Naive thymus-derived CD8-positive, alpha-beta T cell (primary cell): ENCODE measurements around the gene HSBP1L1. TPM values are rescaled to one million over a fixed set of nuclear protein-coding genes. Genes with fewer than 3 reads are reported as not detected.
A peak's percentile ranks its signal among the peaks of the same experiment; 100 is the strongest.

Experiments
- ATAC-seq, 2 donors: fragments of 150-1000 bp; cut with Tn5 transposase in 1 of 2; sonication (Bioruptor Pico), chemical (Tn5 transposase) in 1 of 2; 1 replicate in 1 of 2; 2 replicates in 1 of 2; pipeline ENCODE4 v1.10.0; 2021; ENCODE audit warnings: mild to moderate bottlenecking in 2 of 2, moderate library complexity in 2 of 2
- POLR2A ChIA-PET: fragments of 350-600 bp; sonication (Branson Sonifier 250); formaldehyde crosslinking; loops from one replicate; lab custom pipeline; 2021; ENCODE audit warnings: antibody characterized with exemption; lab: Charles Lee
- DNase-seq, 10 donors: peaks; one replicate each; pipeline versions ENCODE4 v3.0.0 to v3.0.0-alpha.2; 2020 to 2022
- H3K27ac Mint-ChIP-seq, 10 donors: one replicate each; pipeline ENCODE4 v1.8.0; 2020 to 2022; ENCODE audit warnings: mild to moderate bottlenecking in 10 of 10, mixed read lengths in 10 of 10, moderate library complexity in 4 of 10, inconsistent platforms in 1 of 10
- H3K27me3 Mint-ChIP-seq, 5 donors: one replicate each; pipeline ENCODE4 v1.8.0; 2021 to 2022; ENCODE audit warnings: mixed read lengths in 5 of 5
- H3K36me3 Mint-ChIP-seq, 3 donors: one replicate each; pipeline ENCODE4 v1.8.0; 2020 to 2022; ENCODE audit warnings: mixed read lengths in 3 of 3, mild to moderate bottlenecking in 2 of 3, inconsistent platforms in 1 of 3
- H3K4me1 Mint-ChIP-seq, 4 donors: one replicate each; pipeline ENCODE4 v1.8.0; 2021 to 2022; ENCODE audit warnings: mixed read lengths in 4 of 4
- H3K4me3 Mint-ChIP-seq, 10 donors: one replicate each; pipeline ENCODE4 v1.8.0; 2020 to 2022; ENCODE audit warnings: mild to moderate bottlenecking in 10 of 10, mixed read lengths in 10 of 10, moderate library complexity in 6 of 10, inconsistent platforms in 1 of 10
- H3K9me3 Mint-ChIP-seq, 9 donors: one replicate each; pipeline ENCODE4 v1.8.0; 2020 to 2022; ENCODE audit warnings: mixed read lengths in 9 of 9, mild to moderate bottlenecking in 3 of 9, inconsistent platforms in 1 of 9, moderate library complexity in 1 of 9
- polyA plus RNA-seq, 3 donors: library from polyadenylated mRNA; unstranded; fragments of 300-500 nt; fragmentation: Illumina TruSeq; gene quantifications; one replicate each; pipeline ENCODE4 v1.2.3, GENCODE V29; 2021
- total RNA-seq, 8 experiments: library from RNA in 2 of 8; stranded (reverse) in 2 of 8; gene quantifications; one replicate each; pipeline ENCODE4 v1.2.3 and lab custom pipeline; 2021 to 2026

Gene HSBP1L1
- total and polyA plus RNA-seq, 5 experiments from 2014 or later = 11.2 to 54.5 (median 24.5) TPM

DNA sequence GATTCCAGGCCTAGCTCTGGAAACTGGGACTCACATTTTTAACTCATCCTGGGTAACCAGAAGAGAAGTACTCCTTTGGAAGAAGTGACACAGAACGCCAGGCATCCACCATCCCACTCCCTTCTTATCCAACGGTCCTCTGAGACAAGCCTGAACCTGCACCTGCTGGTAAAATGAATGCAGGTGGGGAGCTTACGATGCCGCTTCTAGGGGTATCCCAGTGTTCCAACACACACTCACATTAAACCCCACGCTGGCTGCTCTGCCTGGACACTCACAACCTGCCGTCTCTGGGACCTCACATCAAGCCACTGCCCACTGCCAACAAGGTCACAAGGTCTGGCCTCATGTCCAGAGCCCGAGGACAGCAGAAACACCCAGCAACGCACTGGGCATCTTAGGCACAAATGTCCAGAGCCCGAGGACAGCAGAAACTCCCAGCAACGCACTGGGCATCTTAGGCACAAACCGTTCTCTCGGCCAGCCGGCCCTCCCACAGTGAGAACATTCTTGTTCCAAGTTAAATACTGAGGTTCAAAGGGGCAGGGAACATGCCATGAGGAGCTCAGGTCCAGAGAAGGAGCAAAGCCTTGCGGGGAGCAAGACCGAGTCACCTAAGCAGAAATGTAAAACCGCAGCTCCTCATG, 22.8 kb upstream of the HSBP1L1 start:
- POLR2A ChIA-PET = interaction anchor here (1.3 kb wide), 1 partner anchor 92 kb away, joined by 3 read pairs; no protein-coding TSS in a partner anchor
- no peak for DNase-seq
- Mint-ChIP-seq H3K27me3 (no peaks in the 10 kb centered on the region), H3K4me3 (peak overlapping the region in 2 of 10 donors; percentile 20 to 21), H3K36me3 (peaks cover 18 to 67% (median 48%) of the 10 kb centered on the region in 3 donors), H3K27ac (no peak overlapping the region), H3K4me1 (peaks cover 19 to 49% (median 41%) of the 10 kb centered on the region in 4 donors), H3K9me3 (peaks cover 0 to 9% (median 0%) of the 10 kb centered on the region in 9 donors)
- no peak for ATAC-seq

DNA sequence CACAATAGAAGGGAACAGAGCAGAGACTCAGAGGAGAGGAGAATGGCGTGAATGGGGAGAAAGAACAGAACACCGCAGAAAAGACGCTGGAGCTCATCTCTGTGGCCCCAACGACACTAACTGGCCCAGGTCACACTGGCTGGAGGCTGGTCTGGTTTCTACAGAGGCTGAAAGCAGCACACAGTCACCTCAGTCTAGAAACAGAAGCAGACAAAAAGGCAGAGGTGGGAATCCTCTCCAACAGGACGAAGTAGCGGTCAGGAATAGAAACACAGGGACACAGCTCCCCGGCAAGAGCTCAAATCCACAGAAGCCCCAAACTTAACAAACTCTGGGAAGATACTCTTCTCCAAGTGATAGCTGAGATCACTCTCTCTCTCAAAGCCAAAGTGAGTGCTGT, 22.2 kb upstream of the HSBP1L1 start:
- no peak for ATAC-seq
- POLR2A ChIA-PET = no interaction called here
- Mint-ChIP-seq H3K27me3 (no peaks in the 10 kb centered on the region), H3K4me1 (peaks cover 19 to 52% (median 41%) of the 10 kb centered on the region in 4 donors), H3K27ac (peak overlapping the region in 3 of 10 donors; percentile 51 to 83 (median 63)), H3K36me3 (peaks cover 15 to 62% (median 45%) of the 10 kb centered on the region in 3 donors), H3K4me3 (peak overlapping the region in 1 of 10 donors; percentile 21), H3K9me3 (peaks cover 0 to 7% (median 0%) of the 10 kb centered on the region in 9 donors)
- DNase-seq = no peak

DNA sequence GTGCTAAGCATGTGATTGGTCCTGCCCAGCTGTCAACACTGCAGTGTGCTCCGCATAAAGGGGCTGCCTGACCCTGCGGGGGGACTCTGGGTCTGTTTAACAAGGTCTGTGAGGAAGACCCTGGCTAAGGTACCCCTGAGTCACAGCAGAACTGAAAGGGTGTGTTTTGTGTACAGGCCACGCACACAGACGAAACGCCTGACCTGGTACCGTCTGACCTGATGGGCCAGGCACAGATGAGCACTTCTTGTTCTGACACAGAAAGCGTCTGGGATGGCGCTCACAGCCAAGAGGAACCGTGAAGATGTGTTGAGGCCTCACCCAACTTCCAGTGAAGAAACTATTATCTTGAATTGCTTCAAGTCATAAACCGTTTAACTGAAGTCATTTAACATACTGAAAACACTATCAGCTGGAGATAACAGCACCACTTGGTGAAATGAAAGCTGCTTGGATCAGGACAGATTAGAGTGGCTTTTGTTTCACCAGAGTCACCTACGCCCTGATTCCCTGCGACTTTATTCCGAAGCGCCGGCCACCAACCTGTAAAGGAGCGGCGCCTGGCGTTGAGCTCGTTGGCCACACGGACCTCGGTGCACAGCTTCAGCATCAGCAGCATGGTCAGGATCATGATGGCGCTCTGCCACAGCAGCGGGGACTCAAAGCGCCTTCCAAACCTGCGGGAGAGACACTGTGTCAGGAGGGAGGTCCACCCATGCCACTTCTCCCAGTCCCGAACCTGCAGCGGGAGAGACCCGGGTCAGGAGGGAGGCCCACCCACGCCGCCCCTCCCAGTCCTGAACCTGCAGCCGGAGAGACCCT, 21.4 kb upstream of the HSBP1L1 start:
- no peaks in the 10 kb centered on the region for H3K27me3 Mint-ChIP-seq
- DNase-seq (no peak), ATAC-seq (no peak)
- POLR2A ChIA-PET = no interaction called here
- H3K36me3 Mint-ChIP-seq = peaks cover 10 to 54% (median 37%) of the 10 kb centered on the region in 3 donors
- H3K9me3 Mint-ChIP-seq = peaks cover 0 to 2% (median 0%) of the 10 kb centered on the region in 9 donors
- H3K27ac Mint-ChIP-seq = peak overlapping the region in 4 of 10 donors; percentile 19 to 43 (median 30)
- H3K4me3 Mint-ChIP-seq = peak overlapping the region in 2 of 10 donors; percentile 5 to 23
- peaks cover 19 to 54% (median 39%) of the 10 kb centered on the region in 4 donors for H3K4me1 Mint-ChIP-seq

DNA sequence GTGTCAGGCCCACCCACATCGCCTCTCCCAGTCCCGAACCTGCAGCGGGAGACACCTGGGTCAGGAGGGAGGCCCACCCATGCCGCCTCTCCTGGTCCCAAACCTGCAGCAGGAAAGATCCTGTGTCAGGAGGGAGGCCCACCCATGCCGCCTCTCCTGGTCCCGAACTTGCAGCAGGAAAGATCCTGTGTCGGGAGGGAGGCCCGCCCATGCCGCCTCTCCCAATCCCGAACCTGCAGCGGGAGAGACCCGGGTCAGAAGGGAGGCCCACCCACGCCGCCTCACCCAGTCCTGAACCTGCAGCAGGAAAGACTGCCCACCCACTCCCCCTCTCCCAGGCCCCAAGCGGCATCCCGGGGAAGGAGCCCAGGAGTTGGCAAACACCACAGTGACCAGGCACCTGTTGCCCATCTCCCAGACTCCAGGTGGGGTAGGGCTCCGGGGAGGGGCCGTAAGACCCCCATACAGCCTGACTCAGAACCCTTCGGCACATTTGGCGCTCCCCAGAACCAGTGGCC, 20.8 kb upstream of the HSBP1L1 start:
- peaks cover 19 to 60% (median 44%) of the 10 kb centered on the region in 4 donors for H3K4me1 Mint-ChIP-seq
- H3K4me3 Mint-ChIP-seq = peak overlapping the region in 4 of 10 donors; percentile 46 to 68 (median 64)
- no peak for ATAC-seq
- DNase-seq = no peak
- no peaks in the 10 kb centered on the region for H3K27me3 Mint-ChIP-seq
- H3K9me3 Mint-ChIP-seq = peaks cover 0 to 2% (median 0%) of the 10 kb centered on the region in 9 donors
- peak overlapping the region in 3 of 10 donors; percentile 77 to 91 (median 86) for H3K27ac Mint-ChIP-seq
- POLR2A ChIA-PET = interaction anchor here (0.7 to 1.3 kb wide), 3 partner anchors 20 to 90 kb away, joined by 3 to 4 read pairs (median 3); no protein-coding TSS in a partner anchor
- H3K36me3 Mint-ChIP-seq = peaks cover 10 to 53% (median 33%) of the 10 kb centered on the region in 3 donors

DNA sequence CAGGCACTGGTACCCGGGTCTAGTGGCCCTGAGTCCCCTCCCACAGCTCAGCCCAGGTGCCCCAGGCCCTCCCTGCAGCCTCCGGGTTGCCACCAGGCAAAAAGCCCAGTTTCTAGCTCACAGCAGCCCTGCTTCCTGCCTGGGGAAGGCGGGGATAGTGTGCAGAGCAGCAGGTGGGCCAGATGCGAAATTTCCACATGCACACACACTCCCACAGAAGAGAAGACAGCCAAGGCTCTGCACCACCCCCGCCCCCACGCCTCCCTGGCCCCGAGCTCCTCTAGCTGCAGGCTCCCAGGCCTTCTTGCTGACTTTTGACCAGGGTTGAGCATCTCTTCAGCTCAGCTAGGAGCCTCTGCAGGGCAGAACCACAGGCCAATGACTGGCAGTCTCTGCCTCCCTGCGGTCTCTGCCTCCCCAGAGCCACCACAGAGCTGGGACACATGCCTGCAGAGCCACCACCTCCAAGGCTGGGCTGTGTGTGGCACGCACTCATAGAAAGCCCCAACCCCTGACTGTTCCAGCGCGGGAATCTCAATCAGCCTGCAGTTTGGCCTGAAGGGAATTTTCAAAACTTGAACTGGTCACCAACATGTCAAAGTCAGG, 20.2 kb upstream of the HSBP1L1 start:
- POLR2A ChIA-PET = interaction anchor here (0.7 to 1.3 kb wide), 3 partner anchors 20 to 89 kb away, joined by 3 to 4 read pairs (median 3); no protein-coding TSS in a partner anchor
- Mint-ChIP-seq H3K27ac (peak overlapping the region; percentile 59 to 92 (median 82)), H3K4me1 (peaks cover 19 to 64% (median 48%) of the 10 kb centered on the region in 4 donors), H3K36me3 (peaks cover 8 to 50% (median 27%) of the 10 kb centered on the region in 3 donors), H3K27me3 (no peaks in the 10 kb centered on the region), H3K9me3 (no peaks in the 10 kb centered on the region), H3K4me3 (peak overlapping the region; percentile 25 to 68 (median 51))
- peak in 5 of 10 donors; percentile 22 to 54 (median 37) for DNase-seq
- ATAC-seq = peak; percentile 78 to 90

DNA sequence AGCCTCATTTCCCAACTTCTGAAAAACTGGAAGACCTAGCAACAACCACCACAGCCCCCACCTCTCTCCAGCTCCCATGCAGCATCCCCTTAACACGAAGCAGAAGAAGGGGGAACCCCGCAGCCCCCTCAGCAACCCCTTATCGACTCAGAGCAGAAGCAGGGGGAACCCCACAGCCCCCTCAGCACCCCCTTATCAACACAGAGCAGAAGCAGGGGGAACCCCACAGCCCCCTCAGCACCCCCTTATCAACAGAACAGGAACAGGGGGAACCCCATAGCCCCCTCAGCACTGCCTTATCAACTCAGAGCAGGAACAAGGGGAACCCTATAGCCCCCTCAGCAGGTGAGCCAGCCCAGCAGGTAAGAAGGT, 19.7 kb upstream of the HSBP1L1 start:
- Mint-ChIP-seq H3K4me3 (peak overlapping the region in 7 of 10 donors; percentile 11 to 68 (median 56)), H3K9me3 (no peaks in the 10 kb centered on the region), H3K36me3 (peaks cover 3 to 48% (median 23%) of the 10 kb centered on the region in 3 donors), H3K27me3 (no peaks in the 10 kb centered on the region), H3K4me1 (peaks cover 21 to 67% (median 51%) of the 10 kb centered on the region in 4 donors), H3K27ac (peak overlapping the region; percentile 59 to 92 (median 82))
- DNase-seq = peak in 1 of 10 donors; percentile 52
- ATAC-seq = peak; percentile 21 to 73
- POLR2A ChIA-PET = interaction anchor here (1.2 to 1.3 kb wide), 2 partner anchors 43 to 89 kb away, joined by 3 to 4 read pairs; no protein-coding TSS in a partner anchor

DNA sequence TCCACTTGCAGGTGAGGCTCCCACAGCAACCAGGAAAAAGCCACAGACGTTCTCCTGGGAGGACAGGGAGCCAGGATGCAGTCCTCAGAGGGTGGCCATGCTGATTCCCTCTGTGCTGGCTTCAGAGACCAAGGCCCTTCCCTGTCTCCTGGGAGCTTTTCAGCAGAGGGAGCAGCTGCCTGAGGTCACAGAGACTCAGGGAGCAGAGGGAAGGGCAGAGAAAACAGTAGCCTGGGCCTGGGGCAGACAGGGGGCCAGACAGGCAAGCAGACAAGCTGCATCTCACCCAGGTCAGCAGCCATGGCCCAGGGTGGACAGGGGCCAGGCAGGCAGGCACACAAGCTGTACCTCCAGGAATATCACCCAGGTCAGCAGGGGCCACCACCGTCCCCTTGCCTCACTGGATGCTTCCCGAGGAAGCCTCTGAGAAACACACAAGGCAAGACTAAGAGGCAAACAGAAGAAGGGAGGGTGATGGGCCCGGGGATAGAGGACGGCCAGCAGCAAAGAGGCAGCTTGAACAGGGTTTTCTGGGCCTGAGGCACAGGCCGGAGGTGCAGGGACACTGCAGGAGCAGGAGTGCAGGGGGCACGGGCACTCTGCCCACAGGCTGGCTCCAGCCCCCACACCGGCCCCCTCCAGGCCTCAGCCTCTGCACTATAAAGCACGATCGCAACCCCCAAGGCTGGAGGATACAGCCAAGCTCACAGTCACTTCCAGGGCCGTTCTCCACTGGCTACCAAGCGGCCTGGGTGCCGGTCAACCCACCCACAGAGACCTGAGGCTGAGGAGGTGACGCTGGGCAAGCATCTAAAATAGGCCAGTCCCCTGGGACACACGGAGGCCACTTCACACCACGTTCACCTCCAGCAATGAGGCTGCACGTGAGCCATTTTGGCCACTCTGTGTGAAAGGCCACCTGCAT, 19.1 kb upstream of the HSBP1L1 start:
- Mint-ChIP-seq H3K4me3 (peak overlapping the region in 3 of 10 donors; percentile 20 to 68 (median 67)), H3K27ac (peak overlapping the region in 6 of 10 donors; percentile 25 to 91 (median 57)), H3K4me1 (peaks cover 23 to 67% (median 55%) of the 10 kb centered on the region in 4 donors), H3K27me3 (no peaks in the 10 kb centered on the region), H3K36me3 (peaks cover 0 to 42% (median 17%) of the 10 kb centered on the region in 3 donors), H3K9me3 (no peaks in the 10 kb centered on the region)
- POLR2A ChIA-PET = interaction anchor here (0.6 kb wide), 1 partner anchor 164 kb away, joined by 3 read pairs; no protein-coding TSS in a partner anchor
- ATAC-seq (no peak), DNase-seq (no peak)

DNA sequence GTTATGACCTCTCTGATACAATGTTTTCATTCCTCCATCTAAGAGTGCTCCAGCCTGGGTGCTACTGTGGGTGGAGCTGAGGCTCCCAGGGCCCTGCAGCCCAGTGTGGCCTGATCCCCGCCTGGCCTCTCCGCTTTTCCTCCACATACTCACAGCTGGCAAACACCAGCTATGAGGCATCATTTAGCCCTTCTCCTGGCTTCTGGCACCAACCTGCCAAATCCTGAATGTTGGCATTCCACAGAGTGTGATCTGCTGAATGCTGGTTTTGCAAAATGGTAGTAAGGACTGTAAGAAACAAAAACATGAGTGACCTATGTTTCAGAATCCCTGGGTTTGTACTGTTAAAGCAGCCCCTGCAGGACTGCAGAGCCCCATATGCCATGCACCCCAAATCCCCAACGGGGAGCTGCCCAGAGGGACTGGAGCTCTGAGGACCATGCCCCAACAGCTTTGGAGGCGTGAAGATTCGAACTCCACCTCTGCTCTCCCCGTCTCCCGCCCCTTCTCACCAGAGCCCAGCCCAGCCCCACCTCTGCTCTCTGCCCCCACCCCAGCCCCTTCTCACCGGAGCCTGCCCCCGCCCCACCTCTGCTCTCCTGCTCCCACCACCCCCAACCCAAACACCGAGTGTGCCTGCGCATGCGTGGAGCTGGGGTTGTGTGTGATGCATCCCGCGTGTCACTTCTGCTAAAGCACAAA, 17.2 kb upstream of the HSBP1L1 start:
- no peaks in the 10 kb centered on the region for H3K27me3 Mint-ChIP-seq
- peaks cover 25 to 68% (median 54%) of the 10 kb centered on the region in 4 donors for H3K4me1 Mint-ChIP-seq
- no peak for ATAC-seq
- peak overlapping the region in 1 of 10 donors; percentile 34 for H3K4me3 Mint-ChIP-seq
- DNase-seq = no peak
- no peaks in the 10 kb centered on the region for H3K9me3 Mint-ChIP-seq
- peak overlapping the region in 5 of 10 donors; percentile 29 to 53 (median 35) for H3K27ac Mint-ChIP-seq
- H3K36me3 Mint-ChIP-seq = peaks cover 0 to 30% (median 6%) of the 10 kb centered on the region in 3 donors
- POLR2A ChIA-PET = interaction anchor here (1.0 kb wide), 1 partner anchor 35 kb away, joined by 4 read pairs; no protein-coding TSS in a partner anchor

DNA sequence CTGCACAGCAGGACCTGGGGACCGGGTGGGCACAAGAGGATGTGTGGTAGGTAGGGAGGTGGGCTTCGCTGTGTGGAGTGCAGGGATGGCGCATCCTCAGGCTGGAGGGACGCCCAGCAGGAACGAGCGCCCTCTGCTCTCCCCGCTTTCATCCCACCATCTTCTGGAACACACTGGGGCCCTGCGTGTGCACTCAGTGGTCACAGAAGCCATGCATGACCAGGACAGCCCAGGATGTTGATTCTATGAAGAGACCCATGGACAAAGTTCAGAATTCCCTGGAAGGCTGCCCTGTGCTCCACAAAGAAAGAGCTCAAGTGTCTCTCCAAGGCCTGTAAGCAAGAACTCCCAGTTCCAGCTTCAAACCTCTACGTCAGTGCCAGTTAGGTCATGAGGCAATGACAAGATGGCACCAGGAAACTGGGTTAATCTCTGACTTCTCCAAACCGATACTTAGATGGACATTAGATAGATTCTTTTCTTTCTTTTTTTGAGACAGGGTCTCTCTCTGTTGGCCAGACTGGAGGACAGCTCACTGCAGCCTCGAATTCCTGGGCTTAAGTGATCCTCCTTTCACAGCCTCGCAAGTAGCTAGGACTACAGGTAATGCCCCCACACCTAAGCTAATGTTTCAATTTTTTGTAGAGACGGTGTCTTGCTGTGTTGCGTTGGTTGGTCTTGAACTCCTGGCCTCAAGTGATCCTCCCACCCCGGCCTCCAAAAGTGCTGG, 16.4 kb upstream of the HSBP1L1 start:
- POLR2A ChIA-PET = no interaction called here
- ATAC-seq (no peak), DNase-seq (no peak)
- peak overlapping the region in 5 of 10 donors; percentile 4 to 78 (median 28) for H3K4me3 Mint-ChIP-seq
- no peaks in the 10 kb centered on the region for H3K27me3 Mint-ChIP-seq
- peaks cover 25 to 64% (median 51%) of the 10 kb centered on the region in 4 donors for H3K4me1 Mint-ChIP-seq
- peak overlapping the region in 3 of 10 donors; percentile 41 to 74 (median 52) for H3K27ac Mint-ChIP-seq
- no peaks in the 10 kb centered on the region for H3K9me3 Mint-ChIP-seq
- H3K36me3 Mint-ChIP-seq = peaks cover 0 to 22% (median 2%) of the 10 kb centered on the region in 3 donors
